IMR-90 (cell line): ENCODE data around the gene NRXN2. TPM values are rescaled to one million over a fixed set of nuclear protein-coding genes. Genes with fewer than 3 reads are reported as not detected.
A peak's percentile ranks its signal among the peaks of the same experiment; 100 is the strongest.

Experiments used
- ATAC-seq: fragments of 200-7000 bp; cut with Tn5 transposase; 2 replicates; pipeline ENCODE4 v1.9.1; 2020; ENCODE audit warnings: low read depth, mild to moderate bottlenecking, moderate library complexity
- BruUV-seq: library from RNA; stranded (reverse); fragments of 400-500 nt; replicated peaks from 2 replicates; lab custom pipeline; 2021; lab: Mats Ljungman, UMichigan
- CTCF ChIA-PET: fragments of 300-600 bp; formaldehyde crosslinking; extraction: SDS; loops from one replicate; lab custom pipeline; 2021; ENCODE audit warnings: antibody characterized with exemption; lab: Yijun Ruan, JAX
- POLR2A ChIA-PET: fragments of 300-600 bp; sonication (Branson Sonifier 250); formaldehyde crosslinking; loops from one replicate; lab custom pipeline; 2022; ENCODE audit warnings: antibody characterized with exemption; ENCODE audit not compliant: unreplicated experiment; lab: Charles Lee
- DNase-seq: peaks from one replicate; pipeline ENCODE4 v3.0.0; 2013
- H2AFZ ChIP-seq: replicated peaks from 2 replicates; pipeline ENCODE3; 2013; ENCODE audit warnings: low read length, mild to moderate bottlenecking; ENCODE audit not compliant: poor library complexity
- H2AK5ac ChIP-seq: 2 replicates; pipeline ENCODE4 v1.6.1; 2013; ENCODE audit warnings: low read depth, low read length, inconsistent platforms
- H2AK9ac ChIP-seq: replicated peaks from 2 replicates; pipeline ENCODE3; 2013; ENCODE audit warnings: mild to moderate bottlenecking, low read depth, low read length, moderate library complexity; ENCODE audit not compliant: poor library complexity
- H2BK120ac ChIP-seq: 2 replicates; pipeline ENCODE4 v1.6.1; 2013; ENCODE audit warnings: low read depth, low read length, inconsistent platforms
- H2BK15ac ChIP-seq: 3 replicates; pipeline ENCODE4 v1.6.1; 2013; ENCODE audit warnings: low read depth, low read length, inconsistent platforms
- H2BK20ac ChIP-seq: 2 replicates; pipeline ENCODE4 v1.6.1; 2013; ENCODE audit warnings: low read depth, mild to moderate bottlenecking, inconsistent platforms, low read length, moderate library complexity
- H2BK5ac ChIP-seq: 2 replicates; pipeline ENCODE4 v1.6.1; 2013; ENCODE audit warnings: mild to moderate bottlenecking, low read depth, low read length, inconsistent platforms; ENCODE audit not compliant: poor library complexity, severe bottlenecking
- H3K14ac ChIP-seq: replicated peaks from 2 replicates; pipeline ENCODE4 v1.6.1; 2013; ENCODE audit warnings: low read depth, low read length, inconsistent platforms
- H3K18ac ChIP-seq: 2 replicates; pipeline ENCODE4 v1.6.1; 2013; ENCODE audit warnings: low read depth, low read length, control low read depth
- H3K23ac ChIP-seq: 2 replicates; pipeline ENCODE4 v1.6.1; 2013; ENCODE audit warnings: low read depth, low read length, inconsistent platforms
- H3K27ac ChIP-seq: 2 replicates; pipeline ENCODE4 v1.5.1; 2013; ENCODE audit warnings: mild to moderate bottlenecking, control low read depth, low read length; ENCODE audit not compliant: insufficient read depth
- H3K27me3 ChIP-seq: 2 replicates; pipeline ENCODE4 v1.6.1; 2013; ENCODE audit warnings: low read length; ENCODE audit not compliant: control insufficient read depth, insufficient read depth
- H3K36me3 ChIP-seq: 2 replicates; pipeline ENCODE4 v1.6.1; 2013; ENCODE audit warnings: low read length, mixed read lengths; ENCODE audit not compliant: control insufficient read depth, insufficient read depth
- H3K4ac ChIP-seq: 2 replicates; pipeline ENCODE4 v1.6.1; 2013; ENCODE audit warnings: low read depth, low read length, inconsistent platforms
- H3K4me1 ChIP-seq: 2 replicates; pipeline ENCODE4 v1.6.1; 2013; ENCODE audit warnings: low read length, mixed read lengths; ENCODE audit not compliant: control insufficient read depth, insufficient read depth
- H3K4me2 ChIP-seq: 2 replicates; pipeline ENCODE4 v1.6.1; 2013; ENCODE audit warnings: low read depth, mild to moderate bottlenecking, control low read depth, low read length, moderate library complexity
- H3K4me3 ChIP-seq: 2 replicates; pipeline ENCODE4 v1.5.1; 2013; ENCODE audit warnings: low read depth, mild to moderate bottlenecking, control low read depth, low read length, moderate library complexity; ENCODE audit not compliant: insufficient read depth
- H3K56ac ChIP-seq: 2 replicates; pipeline ENCODE4 v1.6.1; 2013; ENCODE audit warnings: low read length, inconsistent platforms; ENCODE audit not compliant: insufficient read depth; ENCODE audit errors: extremely low read depth
- H3K79me1 ChIP-seq, 2 experiments: 2 replicates each; pipeline ENCODE4 v1.6.1; 2013; ENCODE audit warnings: low read length in 2 of 2, inconsistent platforms in 1 of 2, low read depth in 1 of 2
- H3K9ac ChIP-seq: 2 replicates; pipeline ENCODE4 v1.6.1; 2013; ENCODE audit warnings: low read depth, low read length, control low read depth
- H3K9me1 ChIP-seq: 2 replicates; pipeline ENCODE4 v1.6.1; 2013; ENCODE audit warnings: low read length, inconsistent platforms; ENCODE audit not compliant: insufficient read depth
- H3K9me3 ChIP-seq: 2 replicates; pipeline ENCODE4 v1.6.1; 2013; ENCODE audit warnings: low read length; ENCODE audit not compliant: control insufficient read depth, insufficient read depth
- H4K20me1 ChIP-seq: 2 replicates; pipeline ENCODE4 v1.6.1; 2013; ENCODE audit warnings: low read length, inconsistent platforms; ENCODE audit not compliant: insufficient read depth
- H4K5ac ChIP-seq: 2 replicates; pipeline ENCODE4 v1.6.1; 2013; ENCODE audit warnings: mild to moderate bottlenecking, low read depth, low read length, control low read depth
- H4K8ac ChIP-seq, 2 experiments: 2 replicates each; pipeline ENCODE4 v1.6.1; 2013; ENCODE audit warnings: low read depth in 2 of 2, low read length in 2 of 2, control low read depth in 1 of 2, inconsistent platforms in 1 of 2
- H4K91ac ChIP-seq: 2 replicates; pipeline ENCODE4 v1.6.1; 2013; ENCODE audit warnings: low read depth, low read length, inconsistent platforms; ENCODE audit not compliant: insufficient read depth
- BHLHE40 ChIP-seq: fragments of 150-350 bp; IDR thresholded peaks from 2 replicates; pipeline ENCODE4 v1.6.1; 2016; ENCODE audit warnings: mild to moderate bottlenecking, low read depth, low read length
- CEBPB ChIP-seq: IDR thresholded peaks from 2 replicates; pipeline ENCODE4 v1.6.1; 2012; ENCODE audit warnings: low read depth, low read length, improper control_type of control experiment
- CHD1 ChIP-seq: IDR thresholded peaks from 2 replicates; pipeline ENCODE4 v1.6.1; 2012; ENCODE audit warnings: low read depth, low read length, improper control_type of control experiment
- CTCF ChIP-seq: conservative IDR thresholded peaks from 2 replicates; pipeline ENCODE4 v1.5.1; 2012; ENCODE audit warnings: mild to moderate bottlenecking, low read depth, low read length, improper control_type of control experiment
- ELK1 ChIP-seq: fragments of 150-350 bp; IDR thresholded peaks from 2 replicates; pipeline ENCODE4 v1.6.1; 2016; ENCODE audit warnings: low read depth, mild to moderate bottlenecking, low read length, moderate library complexity, borderline replicate concordance
- FOS ChIP-seq: fragments of 150-350 bp; IDR thresholded peaks from 2 replicates; pipeline ENCODE4 v1.6.1; 2016; ENCODE audit warnings: low read depth, low read length
- MAFK ChIP-seq: IDR thresholded peaks from 2 replicates; pipeline ENCODE4 v1.6.1; 2012; ENCODE audit warnings: low read depth, low read length, improper control_type of control experiment
- MAZ ChIP-seq: IDR thresholded peaks from 2 replicates; pipeline ENCODE4 v1.6.1; 2012; ENCODE audit warnings: low read depth, mild to moderate bottlenecking, low read length, improper control_type of control experiment, moderate library complexity, borderline replicate concordance
- MXI1 ChIP-seq: IDR thresholded peaks from 2 replicates; pipeline ENCODE4 v1.6.1; 2012; ENCODE audit warnings: low read depth, mild to moderate bottlenecking, low read length, moderate library complexity, borderline replicate concordance
- NFE2L2 ChIP-seq: fragments of 150-350 bp; IDR thresholded peaks from 2 replicates; pipeline ENCODE4 v1.6.1; 2016; ENCODE audit warnings: low read depth, mild to moderate bottlenecking, low read length
- POLR2A ChIP-seq: IDR thresholded peaks from 2 replicates; pipeline ENCODE4 v1.6.1; 2012; ENCODE audit warnings: mild to moderate bottlenecking, low read depth, low read length
- RAD21 ChIP-seq: IDR thresholded peaks from 2 replicates; pipeline ENCODE4 v1.6.1; 2012; ENCODE audit warnings: low read length, improper control_type of control experiment
- RCOR1 ChIP-seq: IDR thresholded peaks from 2 replicates; pipeline ENCODE4 v1.6.1; 2012; ENCODE audit warnings: mild to moderate bottlenecking, low read length, improper control_type of control experiment; ENCODE audit not compliant: insufficient replicate concordance
- RFX5 ChIP-seq: IDR thresholded peaks from 2 replicates; pipeline ENCODE4 v1.8.0; 2012; ENCODE audit warnings: low read depth, mild to moderate bottlenecking, low read length, moderate library complexity
- SMC3 ChIP-seq: fragments of 150-350 bp; IDR thresholded peaks from 2 replicates; pipeline ENCODE4 v1.6.1; 2016; ENCODE audit warnings: low read depth, mild to moderate bottlenecking, antibody characterized with exemption, low read length, moderate library complexity
- USF2 ChIP-seq: fragments of 150-350 bp; IDR thresholded peaks from 2 replicates; pipeline ENCODE4 v1.6.1; 2017; ENCODE audit warnings: mild to moderate bottlenecking, antibody characterized with exemption, low read length, low read depth
- WGBS, 2 experiments: methylation state at CpG; one replicate each; pipeline versions ENCODE4 v1.1.5 to v1.1.7; 2013; ENCODE audit warnings: missing lambda C conversion rate in 2 of 2; ENCODE audit not compliant: insufficient read length in 1 of 2; ENCODE audit errors: extremely low coverage in 2 of 2; 5-methylcytosine and 5-hydroxymethylcytosine counted together
- dilution Hi-C: fragments of 300-500 bp; cut with HindIII; formaldehyde crosslinking; loops from one replicate; pipeline ENCODE4 v1.14.3; 2018; ENCODE audit warnings: low sequenced_read_pairs; ENCODE audit not compliant: unreplicated experiment
- in situ Hi-C: fragments of 300-500 bp; cut with MboI; formaldehyde crosslinking; loops from 3 replicates; pipeline ENCODE4 v1.14.3; 2019; ENCODE audit warnings: low sequenced_read_pairs, inconsistent platforms, mixed read lengths
- intact Hi-C: fragments of 100-400 bp; cut with micrococcal nuclease; formaldehyde crosslinking; loops from 2 replicates; pipeline ENCODE4 v1.10.0; 2022
- polyA plus RNA-seq, 3 experiments: library from polyadenylated mRNA; depleted of rRNA; stranded (reverse); fragments of >200 nt; gene quantifications; 2 replicates each; pipeline ENCODE4 v1.2.3, GENCODE V29; 2012; ENCODE audit warnings: low replicate concordance in 1 of 3
- total RNA-seq: library from RNA; depleted of rRNA; stranded (reverse); fragments of >200 nt; gene quantifications from 2 replicates; pipeline ENCODE4 v1.2.3, GENCODE V29; 2012

NRXN2 gene
- total and polyA plus RNA-seq, 2 of the 4 experiments (the other 2 are of a cell fraction), result 0.18 to 0.22 TPM

GRCh38 chr11:64745189-64745520 is 22.2 kb upstream of the NRXN2 start:
- Histone ChIP-seq H2BK5ac (no peak overlapping the region), H3K18ac (no peak overlapping the region), H4K5ac (no peak overlapping the region), H3K9ac (no peak overlapping the region), H3K14ac (no peak overlapping the region), H3K27me3 (peaks cover 53% of the 10 kb centered on the region), H3K36me3 (no peaks in the 10 kb centered on the region), H3K4ac (peak overlapping the region; percentile 52; the same call in 1 of the 2 replicates), H4K20me1 (peaks cover 3% of the 10 kb centered on the region; the same call in 1 of the 2 replicates), H3K27ac (no peak overlapping the region), H3K56ac (no peak overlapping the region), H3K23ac (peak overlapping the region; percentile 73), H2AK9ac (peak overlapping the region; percentile 90), H2BK120ac (0 out of 2 replicates have a peak overlapping the region, but pooled peaks have one; percentile 19), H4K8ac (peak overlapping the region in 1 of 2 experiments; percentile 40; a peak in 2 of 4 replicates), H3K4me3 (no peak overlapping the region), H2BK20ac (no peak overlapping the region), H4K91ac (no peak overlapping the region; the same call in 1 of the 2 replicates), H3K4me2 (peak overlapping the region; percentile 31; the same call in 1 of the 2 replicates), H2AFZ (peak overlapping the region; percentile 86), H3K9me1 (peaks cover 7% of the 10 kb centered on the region), H2BK15ac (0 out of 3 replicates have a peak overlapping the region, but pooled peaks have one; percentile 28), H2AK5ac (peak overlapping the region; percentile 28; the same call in 1 of the 2 replicates), H3K9me3 (no peaks in the 10 kb centered on the region), H3K4me1 (peaks cover 14% of the 10 kb centered on the region), H3K79me1 (no peaks in the 10 kb centered on the region)
- DNase-seq (no peak), ATAC-seq (no peak)
- TF ChIP-seq MAZ (no peak), RFX5 (no peak), SMC3 (no peak), MXI1 (no peak), RAD21 (no peak), FOS (no peak), CHD1 (no peak), USF2 (no peak), ELK1 (no peak), POLR2A (no peak), RCOR1 (no peak), CEBPB (no peak), NFE2L2 (no peak), MAFK (no peak), BHLHE40 (no peak), CTCF (no peak)
- ChIA-PET CTCF (no interaction called here), POLR2A (no interaction called here)
- intact Hi-C loops, result no loop called here
- no TSS peak for BruUV-seq
- in situ Hi-C loops, result no loop called here
- 0% methylated on average over 4 of the region's 20 CpGs; no CpG with 5 or more reads in 1 of the 2 experiments for WGBS, 2 experiments
- dilution Hi-C loops, result no loop called here
